Heart right ventricle (tissue), 16 donors: ENCODE data around the gene UNC5B. TPM values are rescaled to one million over a fixed set of nuclear protein-coding genes. Genes with fewer than 3 reads are reported as not detected.

Source experiments
- ATAC-seq, 8 donors: fragments of 200-7000 bp; cut with Tn5 transposase; one replicate each; pipeline ENCODE4 v1.9.1; 2020; ENCODE audit warnings: mild to moderate bottlenecking in 8 of 8, moderate library complexity in 8 of 8, moderate number of reproducible peaks in 1 of 8
- DNase-seq, 2 donors: peaks; one replicate each; pipeline ENCODE4 v3.0.0-alpha.2; 2020
- H3K27ac ChIP-seq, 10 donors: fragments of 200-600 bp; sonication (generic) in 2 of 10; one replicate each; pipeline versions ENCODE4 v1.5.0 to v1.8.0; 2020 to 2022; ENCODE audit warnings: mild to moderate bottlenecking in 3 of 10
- H3K27me3 ChIP-seq, 7 donors: fragments of 200-600 bp; one replicate each; pipeline ENCODE4 v1.8.0; 2021 to 2022; ENCODE audit warnings: mild to moderate bottlenecking in 2 of 7
- H3K36me3 ChIP-seq, 9 donors: fragments of 200-600 bp; sonication (generic) in 1 of 9; one replicate each; pipeline versions ENCODE4 v1.5.0 to v1.8.0; 2020 to 2022; ENCODE audit warnings: mild to moderate bottlenecking in 2 of 9
- H3K4me1 ChIP-seq, 9 donors: fragments of 200-600 bp; sonication (generic) in 1 of 9; one replicate each; pipeline versions ENCODE4 v1.5.0 to v1.8.0; 2020 to 2022; ENCODE audit warnings: mild to moderate bottlenecking in 4 of 9
- H3K4me3 ChIP-seq, 10 donors: fragments of 200-600 bp; sonication (generic) in 2 of 10; one replicate each; pipeline versions ENCODE4 v1.5.0 to v1.8.0; 2020 to 2022; ENCODE audit warnings: mild to moderate bottlenecking in 7 of 10, moderate library complexity in 2 of 10
- H3K9me3 ChIP-seq, 11 donors: fragments of 200-600 bp in 10 of 11; sonication (generic) in 2 of 11; one replicate each; pipeline versions ENCODE4 v1.5.0 to v1.8.0; 2013 to 2022; ENCODE audit warnings: mild to moderate bottlenecking in 2 of 11, control low read depth in 1 of 11, moderate library complexity in 1 of 11
- WGBS, 2 donors: extraction: QIAGEN DNeasy Blood & Tissue Kit; methylation state at CpG; one replicate each; pipeline ENCODE4 v1.1.7; 2013; ENCODE audit warnings: inconsistent platforms in 1 of 2; 5-methylcytosine and 5-hydroxymethylcytosine counted together
- intact Hi-C, 10 donors: fragments of 100-400 bp; cut with DNase I; formaldehyde crosslinking; loops; one replicate each; pipeline versions ENCODE4 v1.11.1 to v1.14.2; 2022
- polyA plus RNA-seq, 2 donors: library from polyadenylated mRNA; stranded (reverse); fragments of 200-250 nt; gene quantifications; one replicate each; pipeline ENCODE4 v1.2.3, GENCODE V29; 2013
- total RNA-seq, 10 donors: library from RNA; stranded (reverse); fragmentation: NEBNext Ultra II Directional in 3 of 10; extraction: Animal tissue kit (Norgen Biotek cat#: 25700) in 3 of 10; gene quantifications; one replicate each; pipeline versions ENCODE4 v1.2.1 to v1.2.4, GENCODE V29; 2021 to 2023
- TF ChIP-seq, protein P1 (sequence below), 9 donors: fragments of 200-600 bp; sonication (generic) in 2 of 9; IDR thresholded peaks; one replicate each; pipeline versions ENCODE4 v1.5.0 to v1.8.0; 2021 to 2022; ENCODE audit warnings: antibody characterized with exemption in 9 of 9, mild to moderate bottlenecking in 5 of 9, moderate library complexity in 1 of 9
- donor health status: Arrhythmogenic right ventricular cardiomyopathy.
- donor health status: ischemic (EF 13 %, LVEDD 7.1; RV severe dilation, severe dysfunction).
- donor health status: healthy with polysubstance abuse.
- donor health status: DM: no; HTN: yes; CAD: no.
- donor health status: DM: no; HTN: no; CAD: no.
- donor health status: ischemic (EF 25% LVEDD 6.9; RV normal size, moderate dysfunction).
- donor health status: ischemic (EF 25% LVEDD 5.7; RV mildly dilated, moderate dysfunction).
- donor health status: healthy.
- donor health status: DM: yes; HTN: yes; CAD: no.
- donor health status: Ischemic cardiomyopathy.
- donor health status: ischemic (EF 35%, LVEDD 5.7; RV mildly dilated, moderate dysfunction).
- donor health status: nonischemic (EF 11% LVEDD 7.7; RV severe dilation, severe dysfunction).
- donor health status: DM: yes; HTN: yes; CAD: no.
- donor health status: PGD.
- donor health status: ischemic (EF 29% LVEDD 5.4; RV normal size, mild dysfunction).
- donor health status: nonischemic (EF 23%, LVEDD 6.1; RV moderate dilation, normal function).

Gene UNC5B
- total and polyA plus RNA-seq, 12 donors, result 3.3 to 20.6 (median 12.1) TPM

DNA sequence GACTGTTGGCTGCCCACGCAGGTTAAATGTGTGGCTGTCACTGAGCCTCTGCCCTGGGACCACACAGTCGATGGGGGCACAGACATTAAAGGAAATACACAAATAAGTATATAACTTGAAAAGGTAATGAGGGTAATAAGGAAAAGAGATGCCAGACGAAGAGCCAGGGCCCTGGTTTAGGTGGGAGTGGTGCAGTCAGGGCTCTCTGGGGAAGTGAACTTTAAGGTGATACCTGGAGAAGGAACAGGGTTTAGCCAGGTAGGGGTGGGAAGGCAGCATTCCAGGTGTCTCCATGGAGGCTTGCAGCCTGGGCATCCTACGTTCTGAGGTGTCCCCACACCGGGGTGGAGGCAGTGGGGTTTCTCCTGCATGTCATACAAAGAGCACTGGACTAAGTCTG is 50.4 kb downstream of the UNC5B start:
- WGBS, 2 donors, result 69 to 75% methylated on average over 5 of the region's 5 CpGs
- no peaks in the 10 kb centered on the region for H3K36me3 ChIP-seq
- H3K27me3 ChIP-seq, result no peaks in the 10 kb centered on the region
- peaks cover 32 to 100% (median 95%) of the 10 kb centered on the region in 9 donors for H3K4me1 ChIP-seq
- intact Hi-C loops, result loop anchor here in 3 of 10 donors (2.0 to 10.0 kb wide), 2 partner anchors 48 to 50 kb away; partner anchors contain the start of gene UNC5B (in 3 of the 3)
- no peaks in the 10 kb centered on the region for H3K9me3 ChIP-seq
- no peak overlapping the region for H3K4me3 ChIP-seq
- DNase-seq (no peak), ATAC-seq (peak in 1 of 8 donors; percentile 16)
- peak overlapping the region in 9 of 10 donors; percentile 61 to 89 (median 81) for H3K27ac ChIP-seq
- TF ChIP-seq, protein P1, sequence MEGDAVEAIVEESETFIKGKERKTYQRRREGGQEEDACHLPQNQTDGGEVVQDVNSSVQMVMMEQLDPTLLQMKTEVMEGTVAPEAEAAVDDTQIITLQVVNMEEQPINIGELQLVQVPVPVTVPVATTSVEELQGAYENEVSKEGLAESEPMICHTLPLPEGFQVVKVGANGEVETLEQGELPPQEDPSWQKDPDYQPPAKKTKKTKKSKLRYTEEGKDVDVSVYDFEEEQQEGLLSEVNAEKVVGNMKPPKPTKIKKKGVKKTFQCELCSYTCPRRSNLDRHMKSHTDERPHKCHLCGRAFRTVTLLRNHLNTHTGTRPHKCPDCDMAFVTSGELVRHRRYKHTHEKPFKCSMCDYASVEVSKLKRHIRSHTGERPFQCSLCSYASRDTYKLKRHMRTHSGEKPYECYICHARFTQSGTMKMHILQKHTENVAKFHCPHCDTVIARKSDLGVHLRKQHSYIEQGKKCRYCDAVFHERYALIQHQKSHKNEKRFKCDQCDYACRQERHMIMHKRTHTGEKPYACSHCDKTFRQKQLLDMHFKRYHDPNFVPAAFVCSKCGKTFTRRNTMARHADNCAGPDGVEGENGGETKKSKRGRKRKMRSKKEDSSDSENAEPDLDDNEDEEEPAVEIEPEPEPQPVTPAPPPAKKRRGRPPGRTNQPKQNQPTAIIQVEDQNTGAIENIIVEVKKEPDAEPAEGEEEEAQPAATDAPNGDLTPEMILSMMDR (IDR thresholded peaks at IDR 0.05), result no peak

DNA sequence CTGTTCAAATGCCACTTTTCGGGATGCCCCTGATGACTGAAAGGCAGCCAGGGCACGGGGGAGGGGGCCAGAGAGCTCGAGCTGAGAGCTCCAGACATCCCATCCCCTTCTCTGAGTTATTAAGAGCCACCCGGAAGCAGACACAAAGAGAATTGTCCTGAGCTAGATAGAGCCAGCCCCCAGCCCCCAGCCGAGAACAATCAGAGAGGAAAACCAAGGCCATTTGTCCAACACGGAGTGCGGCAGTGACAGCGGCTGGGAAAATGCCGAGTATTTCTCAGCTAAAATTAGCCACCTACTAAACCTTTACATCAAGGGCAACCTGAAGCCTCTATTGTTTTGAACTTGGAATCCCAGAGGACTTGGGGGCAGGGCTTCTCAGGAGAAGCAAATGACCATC is 51.0 kb downstream of the UNC5B start:
- TF ChIP-seq, protein P1 (IDR thresholded peaks at IDR 0.05), result no peak
- intact Hi-C loops, result loop anchor here in 3 of 10 donors (2.0 to 10.0 kb wide), 2 partner anchors 49 to 51 kb away; partner anchors contain the start of gene UNC5B (in 3 of the 3)
- 32 to 37% methylated on average over 9 of the region's 9 CpGs for WGBS, 2 donors
- Histone ChIP-seq H3K36me3 (no peaks in the 10 kb centered on the region), H3K4me1 (peaks cover 36 to 100% (median 98%) of the 10 kb centered on the region in 9 donors), H3K4me3 (no peak overlapping the region), H3K9me3 (no peaks in the 10 kb centered on the region), H3K27me3 (no peaks in the 10 kb centered on the region), H3K27ac (peak overlapping the region; percentile 52 to 89 (median 78))
- ATAC-seq, result peak in 7 of 8 donors; percentile 21 to 59 (median 51)
- DNase-seq, result peak; percentile 48 to 80

DNA sequence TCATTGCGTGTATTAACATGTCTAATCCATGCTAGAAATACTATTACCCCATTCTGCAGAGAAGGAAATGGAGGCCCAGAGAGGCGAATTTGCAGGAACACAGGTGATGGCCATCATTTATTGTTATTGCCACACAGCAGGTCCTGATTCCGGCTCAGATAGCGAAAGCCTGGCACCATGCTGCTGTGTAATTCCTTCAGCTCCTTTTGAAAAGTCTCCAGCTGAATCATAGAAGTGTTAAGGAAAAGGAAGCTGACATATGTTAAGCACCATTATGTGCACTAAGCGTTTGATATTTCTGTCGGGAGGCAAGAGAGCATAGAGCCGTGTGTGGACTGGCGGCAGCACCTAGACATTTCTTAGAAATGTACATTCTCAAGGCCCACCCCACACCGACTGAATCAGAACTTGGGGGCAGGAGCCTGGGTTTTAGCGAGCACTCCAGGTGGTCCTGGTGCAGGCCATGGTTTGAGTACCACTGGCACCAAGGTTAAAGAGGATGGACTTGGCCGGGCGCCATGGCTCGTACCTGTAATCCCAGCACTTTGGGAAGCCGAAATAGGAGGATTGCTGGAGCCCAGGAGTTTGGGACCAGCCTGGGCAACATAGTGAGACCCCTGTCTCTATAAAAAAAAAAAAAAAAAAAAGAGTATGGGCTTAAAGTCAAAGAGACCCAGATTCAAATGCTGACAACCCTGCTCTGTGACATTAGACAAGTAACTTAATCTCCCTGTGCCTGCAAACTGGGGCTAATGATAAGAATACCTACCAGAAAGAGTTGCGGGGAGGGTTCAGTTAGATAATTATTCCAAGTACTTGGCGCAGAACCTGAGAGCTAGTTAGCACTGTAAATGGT is 52.2 kb downstream of the UNC5B start:
- H3K27me3 ChIP-seq, result no peaks in the 10 kb centered on the region

DNA sequence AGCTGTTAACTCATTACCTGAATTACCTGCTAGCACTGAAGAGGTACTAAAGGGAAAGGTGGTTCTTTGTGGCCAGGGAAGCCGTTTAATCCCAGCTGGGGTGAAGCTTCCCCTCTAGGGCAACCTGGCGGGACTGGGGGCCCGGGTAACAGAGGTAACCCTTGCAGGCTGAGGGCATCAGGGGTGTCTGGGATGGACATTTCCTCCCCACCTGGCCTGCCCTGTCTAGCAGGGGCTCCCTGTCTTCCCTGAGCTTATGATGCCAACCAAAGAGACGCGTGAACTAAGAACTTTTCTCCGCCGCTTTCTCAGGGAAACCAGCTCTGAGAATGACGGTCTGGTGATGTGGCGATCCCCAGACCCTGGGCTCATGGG is 52.8 kb downstream of the UNC5B start:
- no peak for DNase-seq
- no peak overlapping the region for H3K4me3 ChIP-seq
- ATAC-seq, result no peak
- intact Hi-C loops, result loop anchor here in 5 of 10 donors (5.0 to 10.0 kb wide), 4 partner anchors 33 to 363 kb away; partner anchors contain the start of gene UNC5B (in 1 of the 5)
- peak overlapping the region in 5 of 10 donors; percentile 11 to 62 (median 41) for H3K27ac ChIP-seq
- TF ChIP-seq, protein P1 (IDR thresholded peaks at IDR 0.05), result no peak
- no peaks in the 10 kb centered on the region for H3K27me3 ChIP-seq
- H3K9me3 ChIP-seq, result no peaks in the 10 kb centered on the region
- peaks cover 40 to 100% (median 95%) of the 10 kb centered on the region in 9 donors for H3K4me1 ChIP-seq
- 94% methylated on average over 9 of the region's 9 CpGs for WGBS, 2 donors
- H3K36me3 ChIP-seq, result no peaks in the 10 kb centered on the region

More for the DNA sequence above, 52.2 kb downstream of the UNC5B start:
- TF ChIP-seq, protein P1 (IDR thresholded peaks at IDR 0.05), result no peak
- no peak for DNase-seq
- no peaks in the 10 kb centered on the region for H3K9me3 ChIP-seq
- ATAC-seq, result no peak
- 84 to 86% methylated on average over 16 of the region's 16 CpGs for WGBS, 2 donors
- H3K4me1 ChIP-seq, result peaks cover 42 to 100% (median 98%) of the 10 kb centered on the region in 9 donors
- H3K4me3 ChIP-seq, result no peak overlapping the region
- intact Hi-C loops, result loop anchor here in 5 of 10 donors (5.0 to 10.0 kb wide), 4 partner anchors 32 to 362 kb away; partner anchors contain the start of gene UNC5B (in 1 of the 5)
- H3K27ac ChIP-seq, result peak overlapping the region in 5 of 10 donors; percentile 39 to 89 (median 87)
- H3K36me3 ChIP-seq, result no peaks in the 10 kb centered on the region
